H1 (cell line): Measurements from ENCODE around the gene CCDC15. TPM values are rescaled to one million over a fixed set of nuclear protein-coding genes. Genes with fewer than 3 reads are reported as not detected.

Source experiments
- CTCF ChIA-PET: fragments of 300-600 bp; sonication (Branson Sonifier 250); formaldehyde crosslinking; loops from one replicate; lab custom pipeline; 2021; ENCODE audit not compliant: partially characterized antibody; lab: Charles Lee
- POLR2A ChIA-PET: fragments of 300-600 bp; sonication (Branson Sonifier 250); formaldehyde crosslinking; loops from one replicate; lab custom pipeline; 2021; ENCODE audit warnings: inconsistent platforms; ENCODE audit not compliant: partially characterized antibody; lab: Charles Lee
- DNase-seq, 2 experiments: peaks; one replicate each; pipeline versions ENCODE4 v3.0.0 to v3.0.0-alpha.2; 2010 to 2022; ENCODE audit warnings: low spot score in 2 of 2, low read depth in 1 of 2, mixed read lengths in 1 of 2
- FAIRE-seq: peaks from 2 replicates; lab custom pipeline; 2011; peaks lifted over from hg19 to GRCh38; lab: Jason Lieb, UNC
- H2AFZ ChIP-seq: 2 replicates; pipeline ENCODE4 v1.8.1; 2012; ENCODE audit warnings: low read length, inconsistent platforms
- H2AK5ac ChIP-seq: 2 replicates; pipeline ENCODE4 v1.6.1; 2013; ENCODE audit warnings: low read depth, low read length
- H2BK120ac ChIP-seq: replicated peaks from 2 replicates; pipeline ENCODE3; 2013; ENCODE audit warnings: low read depth, low read length, inconsistent platforms
- H2BK12ac ChIP-seq: 2 replicates; pipeline ENCODE4 v1.6.1; 2013; ENCODE audit warnings: low read depth, low read length
- H2BK15ac ChIP-seq: 2 replicates; pipeline ENCODE4 v1.6.1; 2013; ENCODE audit warnings: low read length
- H2BK20ac ChIP-seq: 2 replicates; pipeline ENCODE4 v1.6.1; 2013; ENCODE audit warnings: low read length
- H2BK5ac ChIP-seq: 2 replicates; pipeline ENCODE4 v1.6.1; 2013; ENCODE audit warnings: low read depth, low read length
- H3K14ac ChIP-seq: 2 replicates; pipeline ENCODE4 v1.6.1; 2013; ENCODE audit warnings: inconsistent platforms; ENCODE audit not compliant: insufficient read length
- H3K18ac ChIP-seq: 2 replicates; pipeline ENCODE4 v1.6.1; 2013; ENCODE audit warnings: low read length; ENCODE audit errors: extremely low read depth
- H3K23ac ChIP-seq: 2 replicates; pipeline ENCODE4 v1.6.1; 2013; ENCODE audit warnings: inconsistent platforms; ENCODE audit not compliant: insufficient read length
- H3K23me2 ChIP-seq: 2 replicates; pipeline ENCODE4 v1.6.1; 2013; ENCODE audit warnings: low read depth, low read length
- H3K27ac ChIP-seq: 2 replicates; pipeline ENCODE4 v1.6.1; 2011; ENCODE audit warnings: low read depth, low read length, inconsistent platforms
- H3K27me3 ChIP-seq, 4 experiments: replicated peaks in 1 of 4; 1 replicate in 1 of 4; 2 replicates in 3 of 4; pipeline versions ENCODE4 v1.6.1 to v1.8.1; 2011 to 2013; ENCODE audit warnings: low read length in 3 of 4, mild to moderate bottlenecking in 3 of 4, inconsistent platforms in 2 of 4, mixed read lengths in 2 of 4, moderate library complexity in 1 of 4; ENCODE audit not compliant: control insufficient read depth in 3 of 4, insufficient read depth in 3 of 4; ENCODE audit errors: extremely low read depth in 1 of 4
- H3K36me3 ChIP-seq, 4 experiments: 2 replicates each; pipeline versions ENCODE4 v1.6.1 to v1.8.1; 2011 to 2013; ENCODE audit warnings: mild to moderate bottlenecking in 4 of 4, low read length in 3 of 4, moderate library complexity in 2 of 4, control low read depth in 1 of 4, inconsistent platforms in 1 of 4; ENCODE audit not compliant: insufficient read depth in 4 of 4, control insufficient read depth in 2 of 4
- H3K4ac ChIP-seq: replicated peaks from 2 replicates; pipeline ENCODE3; 2013; ENCODE audit warnings: low read length, low read depth, mixed read lengths, inconsistent platforms; ENCODE audit not compliant: insufficient read length
- H3K4me1 ChIP-seq, 4 experiments: replicated peaks in 1 of 4; 1 replicate in 1 of 4; 2 replicates in 3 of 4; pipeline versions ENCODE4 v1.6.1 to v1.8.1; 2011 to 2013; ENCODE audit warnings: low read length in 3 of 4, inconsistent platforms in 2 of 4, mixed read lengths in 1 of 4; ENCODE audit not compliant: insufficient read depth in 4 of 4, control insufficient read depth in 3 of 4
- H3K4me2 ChIP-seq, 2 experiments: 2 replicates each; pipeline versions ENCODE4 v1.6.1 to v1.8.1; 2011 to 2013; ENCODE audit warnings: low read depth in 2 of 2, low read length in 2 of 2, control low read depth in 1 of 2, inconsistent platforms in 1 of 2, mild to moderate bottlenecking in 1 of 2; ENCODE audit not compliant: insufficient read depth in 1 of 2
- H3K4me3 ChIP-seq, 4 experiments: fragments of 200-600, 300-600 bp in 1 of 4; sonication (generic), shearing (Covaris generic), sonication (Bioruptor Twin) in 1 of 4; 2 replicates each; pipeline versions ENCODE4 v1.5.1 to v1.8.1; 2011 to 2016; ENCODE audit warnings: low read length in 4 of 4, low read depth in 3 of 4, control low read depth in 2 of 4, inconsistent platforms in 2 of 4, mild to moderate bottlenecking in 2 of 4, mixed read lengths in 1 of 4, moderate library complexity in 1 of 4; ENCODE audit not compliant: insufficient read depth in 2 of 4; ENCODE audit errors: extremely low read depth in 1 of 4
- H3K56ac ChIP-seq: replicated peaks from 2 replicates; pipeline ENCODE3; 2013; ENCODE audit warnings: low read depth, mild to moderate bottlenecking, mixed read lengths, low read length, inconsistent platforms; ENCODE audit not compliant: insufficient read length
- H3K79me1 ChIP-seq: 2 replicates; pipeline ENCODE4 v1.6.1; 2013; ENCODE audit warnings: low read depth, low read length, control low read depth
- H3K79me2 ChIP-seq, 2 experiments: 2 replicates each; pipeline versions ENCODE4 v1.6.1 to v1.8.1; 2012 to 2013; ENCODE audit warnings: low read length in 2 of 2, mild to moderate bottlenecking in 2 of 2, inconsistent platforms in 1 of 2; ENCODE audit not compliant: insufficient read depth in 2 of 2, control insufficient read depth in 1 of 2
- H3K9ac ChIP-seq, 4 experiments: replicated peaks in 1 of 4; 1 replicate in 1 of 4; 2 replicates in 3 of 4; pipeline versions ENCODE4 v1.6.1 to v1.8.1; 2011 to 2013; ENCODE audit warnings: low read depth in 3 of 4, low read length in 3 of 4, control low read depth in 2 of 4, mild to moderate bottlenecking in 2 of 4, moderate library complexity in 2 of 4, inconsistent platforms in 1 of 4; ENCODE audit errors: extremely low read depth in 1 of 4
- H3K9me3 ChIP-seq, 2 experiments: 2 replicates each; pipeline versions ENCODE4 v1.6.1 to v1.8.1; 2012 to 2013; ENCODE audit warnings: mild to moderate bottlenecking in 2 of 2, moderate library complexity in 2 of 2, control low read depth in 1 of 2, inconsistent platforms in 1 of 2, low read depth in 1 of 2, low read length in 1 of 2, mixed read lengths in 1 of 2; ENCODE audit not compliant: insufficient read depth in 2 of 2
- H4K20me1 ChIP-seq, 2 experiments: replicated peaks in 1 of 2; 2 replicates each; pipeline versions ENCODE3 to v1.8.1; 2011 to 2013; ENCODE audit warnings: inconsistent platforms in 2 of 2, low read length in 2 of 2, mild to moderate bottlenecking in 1 of 2; ENCODE audit not compliant: insufficient read depth in 2 of 2, control insufficient read depth in 1 of 2
- H4K5ac ChIP-seq: 2 replicates; pipeline ENCODE4 v1.6.1; 2013; ENCODE audit warnings: low read length, low read depth, mixed read lengths, inconsistent platforms; ENCODE audit not compliant: insufficient read length
- H4K8ac ChIP-seq: 2 replicates; pipeline ENCODE4 v1.8.0; 2013; ENCODE audit warnings: mild to moderate bottlenecking, moderate library complexity, low read length, inconsistent platforms; ENCODE audit not compliant: insufficient read depth; ENCODE audit errors: extremely low read depth
- H4K91ac ChIP-seq: replicated peaks from 2 replicates; pipeline ENCODE3; 2013; ENCODE audit warnings: low read length, mixed read lengths, inconsistent platforms; ENCODE audit not compliant: insufficient read length
- E2F6 ChIP-seq: IDR thresholded peaks from 2 replicates; pipeline ENCODE4 v1.6.1; 2012; ENCODE audit warnings: inconsistent platforms
- EGR1 ChIP-seq: IDR thresholded peaks from 2 replicates; pipeline ENCODE4 v1.6.1; 2011; ENCODE audit warnings: low read depth, low read length, borderline replicate concordance
- NANOG ChIP-seq: IDR thresholded peaks from 2 replicates; pipeline ENCODE4 v1.6.1; 2011; ENCODE audit warnings: low read length, low read depth, mild to moderate bottlenecking, inconsistent platforms; ENCODE audit not compliant: insufficient read depth, poor library complexity, severe bottlenecking
- POU5F1 ChIP-seq: IDR thresholded peaks from 2 replicates; pipeline ENCODE4 v1.6.1; 2011; ENCODE audit warnings: low read depth, mild to moderate bottlenecking, low read length, moderate library complexity
- RAD21 ChIP-seq, 2 experiments: IDR thresholded peaks in 1 of 2; conservative IDR thresholded peaks in 1 of 2; 2 replicates each; pipeline ENCODE4 v1.6.1; 2011; ENCODE audit warnings: low read depth in 2 of 2, low read length in 2 of 2, improper control_type of control experiment in 1 of 2, inconsistent platforms in 1 of 2, mild to moderate bottlenecking in 1 of 2, moderate library complexity in 1 of 2
- TEAD4 ChIP-seq: IDR thresholded peaks from 2 replicates; pipeline ENCODE4 v1.6.1; 2012; ENCODE audit warnings: low read depth, low read length, inconsistent platforms, mixed read lengths
- WGBS, 2 experiments: shearing (Covaris generic) in 1 of 2; methylation state at CpG; one replicate each; pipeline versions ENCODE4 v1.1.6 to v1.1.7; 2013 to 2015; ENCODE audit warnings: low lambda C conversion rate in 2 of 2, mixed read lengths in 2 of 2, inconsistent platforms in 1 of 2, low coverage in 1 of 2, missing lambda C conversion rate in 1 of 2; ENCODE audit not compliant: insufficient replicate concordance in 2 of 2, insufficient coverage in 1 of 2, insufficient read length in 1 of 2; ENCODE audit errors: extremely low coverage in 1 of 2, missing lambda C conversion rate in 1 of 2; 5-methylcytosine and 5-hydroxymethylcytosine counted together
- polyA plus RNA-seq, 7 experiments: library from polyadenylated mRNA; depleted of rRNA in 3 of 7; stranded (reverse) in 5 of 7; unstranded in 2 of 7; fragments of >200 nt in 5 of 7; fragments of 200-250 nt in 2 of 7; gene quantifications; 1 replicate in 5 of 7; 2 replicates in 1 of 7; 4 replicates in 1 of 7; pipeline versions ENCODE4 v1.2.1 to v1.2.3, GENCODE V29; 2011 to 2013; ENCODE audit warnings: missing spikeins in 2 of 7, mixed read lengths in 2 of 7
- total RNA-seq: library from RNA; stranded (reverse); fragmentation: NEBNext Ultra II Directional; extraction: Animal tissue kit (Norgen Biotek cat#: 25700); gene quantifications from 2 replicates; pipeline ENCODE4 v1.2.1, GENCODE V29; 2021

Gene CCDC15
- total and polyA plus RNA-seq, 2 of the 8 experiments (the other 6 are each of a cell fraction or from before 2014, with no cell fraction given): 1.5 to 3.1 TPM

- H2AK5ac ChIP-seq: no peak overlapping the region
- POLR2A ChIA-PET: no interaction called here
These were observed 121.2 kb downstream of the CCDC15 start for GRCh38 chr11:125075242-125075625.

More at GRCh38 chr11:125075242-125075625, 121.2 kb downstream of the CCDC15 start:
- H3K27ac ChIP-seq: no peak overlapping the region
- no peak overlapping the region for H2AFZ ChIP-seq
- H4K20me1 ChIP-seq: no peaks in the 10 kb centered on the region
- H3K23ac ChIP-seq: no peak overlapping the region
- peaks cover 0 to 5% (median 0%) of the 10 kb centered on the region in 4 experiments; a peak in 2 of 7 replicates for H3K4me1 ChIP-seq
- no peak overlapping the region for H3K9ac ChIP-seq
- no peak overlapping the region for H3K4me2 ChIP-seq
- H3K9me3 ChIP-seq: no peaks in the 10 kb centered on the region
- H3K36me3 ChIP-seq: no peaks in the 10 kb centered on the region
- no peak overlapping the region for H2BK120ac ChIP-seq
- H2BK15ac ChIP-seq: no peak overlapping the region
- H3K79me2 ChIP-seq: no peaks in the 10 kb centered on the region
- H4K91ac ChIP-seq: no peak overlapping the region
- no peak overlapping the region for H3K4ac ChIP-seq
- H3K4me3 ChIP-seq: no peak overlapping the region
- no peak overlapping the region for H3K56ac ChIP-seq
- H3K23me2 ChIP-seq: no peaks in the 10 kb centered on the region
- TF ChIP-seq EGR1 (no peak), POU5F1 (no peak), E2F6 (no peak), RAD21 (IDR thresholded peaks at IDR 0.05 in 1 of 2, conservative IDR thresholded peaks at IDR 0.05 in 1 of 2; ENCODE audit: low read depth in 2 of 2, low read length in 2 of 2) (no peak), TEAD4 (no peak), NANOG (no peak)
- H3K27me3 ChIP-seq: no peaks in the 10 kb centered on the region; a peak in 1 of 7 replicates
- WGBS, 2 experiments: 93% methylated on average over 7 of the region's 7 CpGs; no CpG with 5 or more reads in 1 of the 2 experiments
- no peak overlapping the region for H4K5ac ChIP-seq
- no peak for DNase-seq
- no peak overlapping the region for H2BK5ac ChIP-seq
- CTCF ChIA-PET: interaction anchor here (0.6 to 29.4 kb wide), 9 partner anchors 10 to 330 kb away, joined by 3 to 486 read pairs (median 4); no protein-coding TSS in a partner anchor
- H3K79me1 ChIP-seq: no peaks in the 10 kb centered on the region; the same call in 1 of the 2 replicates
- no peak overlapping the region for H4K8ac ChIP-seq
- no peak overlapping the region for H3K14ac ChIP-seq
- H2BK12ac ChIP-seq: 0 out of 2 replicates have a peak overlapping the region, but pooled peaks have one; percentile 9
- no peak overlapping the region for H2BK20ac ChIP-seq
- FAIRE-seq: no peak
- no peak overlapping the region for H3K18ac ChIP-seq
